Activated CD8-positive, alpha-beta memory T cell treated with anti-CD3 and anti-CD28 coated beads for 4 hours (primary cell): ENCODE results near the gene CNTLN.
"Not testable (repeated sequence)": the region's sequence is repeated elsewhere in the genome, so short reads cannot be mapped to it uniquely, and the experiment has no call there.

Experiments
- DNase-seq, 2 donors: peaks; one replicate each; pipeline ENCODE4 v3.0.0-alpha.2; 2020; ENCODE audit warnings: low read depth in 2 of 2

The CNTLN gene

GRCh38 chr9:17422994-17423680 lies 288.3 kb downstream of the CNTLN start:
- no peak for DNase-seq

GRCh38 chr9:17423681-17424011 lies 288.8 kb downstream of the CNTLN start:
- no peak for DNase-seq

GRCh38 chr9:17425384-17425783 lies 290.5 kb downstream of the CNTLN start:
- no peak for DNase-seq

- DNase-seq: no peak
These were observed 298.7 kb downstream of the CNTLN start for GRCh38 chr9:17433526-17433925.

- no peak for DNase-seq
These were observed 302.0 kb downstream of the CNTLN start for GRCh38 chr9:17436854-17437253.

GRCh38 chr9:17437813-17438212 lies 303.0 kb downstream of the CNTLN start:
- DNase-seq: no peak

GRCh38 chr9:17445126-17445525 lies 310.3 kb downstream of the CNTLN start:
- DNase-seq: not testable (repeated sequence)

GRCh38 chr9:17453751-17454150 lies 318.9 kb downstream of the CNTLN start:
- DNase-seq: no peak

GRCh38 chr9:17462869-17463464 lies 328.1 kb downstream of the CNTLN start:
- no peak for DNase-seq

- no peak for DNase-seq
These were observed 335.4 kb downstream of the CNTLN start for GRCh38 chr9:17470036-17470813.

GRCh38 chr9:17472126-17472525 lies 337.3 kb downstream of the CNTLN start:
- DNase-seq: no peak

GRCh38 chr9:17476401-17476800 lies 341.6 kb downstream of the CNTLN start:
- DNase-seq: no peak

- DNase-seq: no peak
These were observed 343.0 kb downstream of the CNTLN start for GRCh38 chr9:17477816-17478215.

- DNase-seq: no peak
These were observed 346.1 kb downstream of the CNTLN start for GRCh38 chr9:17480966-17481365.

- no peak for DNase-seq
These were observed 346.7 kb downstream of the CNTLN start for GRCh38 chr9:17481565-17481964.

- DNase-seq: no peak
These were observed 350.1 kb downstream of the CNTLN start for GRCh38 chr9:17484906-17485305.

GRCh38 chr9:17486396-17486795 lies 351.6 kb downstream of the CNTLN start:
- no peak for DNase-seq

- no peak for DNase-seq
These were observed 352.6 kb downstream of the CNTLN start for GRCh38 chr9:17487467-17487866.

- DNase-seq: no peak
These were observed 353.8 kb downstream of the CNTLN start for GRCh38 chr9:17488662-17489061.

GRCh38 chr9:17490110-17490509 lies 355.3 kb downstream of the CNTLN start:
- DNase-seq: no peak

GRCh38 chr9:17491780-17492179 lies 356.9 kb downstream of the CNTLN start:
- DNase-seq: no peak

- DNase-seq: no peak
These were observed 368.4 kb downstream of the CNTLN start for GRCh38 chr9:17503196-17503595.

- no peak for DNase-seq
These were observed 374.3 kb downstream of the CNTLN start for GRCh38 chr9:17509151-17509550.
